Neural progenitor cell (in vitro differentiated cells): ENCODE data around the gene PRDX1. TPM values are rescaled to one million over a fixed set of nuclear protein-coding genes. Genes with fewer than 3 reads are reported as not detected.
"Not testable (repeated sequence)": the region's sequence is repeated elsewhere in the genome, so short reads cannot be mapped to it uniquely, and the experiment has no call there.

Experiments
- DNase-seq: peaks from one replicate; pipeline ENCODE4 v3.0.0-alpha.2; 2016; ENCODE audit warnings: low spot score
- H2AFZ ChIP-seq: fragments of 200-600 bp; sonication (generic); replicated peaks from 2 replicates; pipeline ENCODE4 v1.6.1; 2016; ENCODE audit warnings: antibody characterized with exemption
- H3F3A ChIP-seq: fragments of 200-600 bp; sonication (generic); 2 replicates; pipeline ENCODE4 v1.6.1; 2016; ENCODE audit warnings: antibody characterized with exemption, low read depth
- H3K27ac ChIP-seq: fragments of 200-600 bp; sonication (generic); 2 replicates; pipeline ENCODE4 v1.5.1; 2016; ENCODE audit warnings: mild to moderate bottlenecking
- H3K27me3 ChIP-seq: fragments of 200-600 bp; sonication (generic); 2 replicates; pipeline ENCODE4 v1.6.1; 2016; ENCODE audit warnings: mild to moderate bottlenecking, moderate library complexity
- H3K36me3 ChIP-seq: fragments of 200-600 bp; sonication (generic); 2 replicates; pipeline ENCODE4 v1.5.1; 2016
- H3K4me1 ChIP-seq: fragments of 200-600 bp; sonication (generic); 2 replicates; pipeline ENCODE4 v1.6.1; 2016; ENCODE audit warnings: mixed run types
- H3K4me2 ChIP-seq: fragments of 200-600 bp; sonication (generic); 2 replicates; pipeline ENCODE4 v1.6.1; 2016
- H3K4me3 ChIP-seq: fragments of 200-600 bp; sonication (generic); 2 replicates; pipeline ENCODE4 v1.5.1; 2016
- H3K79me2 ChIP-seq: fragments of 200-600 bp; sonication (generic); 2 replicates; pipeline ENCODE4 v1.6.1; 2016; ENCODE audit warnings: low read depth
- H3K9ac ChIP-seq: fragments of 200-600 bp; sonication (generic); 2 replicates; pipeline ENCODE4 v1.6.1; 2016
- H3K9me3 ChIP-seq: fragments of 200-600 bp; sonication (generic); 2 replicates; pipeline ENCODE4 v1.5.1; 2016; ENCODE audit warnings: low read depth
- H4K20me1 ChIP-seq: fragments of 200-600 bp; sonication (generic); 2 replicates; pipeline ENCODE4 v1.6.1; 2016; ENCODE audit warnings: low read depth
- H3K27ac Mint-ChIP-seq: 3 replicates; pipeline ENCODE4 v1.8.0; 2021; ENCODE audit warnings: mixed read lengths
- H3K27me3 Mint-ChIP-seq: 2 replicates; pipeline ENCODE4 v1.8.0; 2022; ENCODE audit warnings: low read depth, mild to moderate bottlenecking, inconsistent platforms, moderate library complexity, mixed read lengths; ENCODE audit not compliant: insufficient read depth
- H3K36me3 Mint-ChIP-seq: 3 replicates; pipeline ENCODE4 v1.8.0; 2021; ENCODE audit warnings: mixed read lengths
- H3K4me1 Mint-ChIP-seq: 3 replicates; pipeline ENCODE4 v1.8.0; 2021; ENCODE audit warnings: mixed read lengths
- H3K4me3 Mint-ChIP-seq: 3 replicates; pipeline ENCODE4 v1.8.0; 2021; ENCODE audit warnings: mild to moderate bottlenecking, moderate library complexity, mixed read lengths
- H3K9me3 Mint-ChIP-seq: 3 replicates; pipeline ENCODE4 v1.8.0; 2020; ENCODE audit warnings: mixed read lengths
- EZH2 ChIP-seq: fragments of 200-600 bp; sonication (generic); IDR thresholded peaks from 2 replicates; pipeline ENCODE4 v1.6.1; 2017; ENCODE audit warnings: antibody characterized with exemption, mild to moderate bottlenecking, moderate library complexity
- EZH2phosphoT487 ChIP-seq: fragments of 200-600 bp; sonication (generic); IDR thresholded peaks from 2 replicates; pipeline ENCODE4 v1.6.1; 2017; ENCODE audit warnings: antibody characterized with exemption
- total RNA-seq: library from RNA; depleted of rRNA; stranded (reverse); fragments of >200 nt; gene quantifications from 2 replicates; pipeline ENCODE4 v1.2.3, GENCODE V29; 2015; ENCODE audit warnings: low replicate concordance
- TF ChIP-seq, protein P1 (sequence below): fragments of 200-600 bp; sonication (generic); IDR thresholded peaks from 2 replicates; pipeline ENCODE4 v1.5.1; 2017; ENCODE audit warnings: antibody characterized with exemption, mild to moderate bottlenecking

The PRDX1 gene
- total RNA-seq, 1 donor from 2014 or later = 653 TPM

GRCh38 chr1:45522324-45523104 is 830 bp upstream of the PRDX1 start:
- TF ChIP-seq, protein P1, sequence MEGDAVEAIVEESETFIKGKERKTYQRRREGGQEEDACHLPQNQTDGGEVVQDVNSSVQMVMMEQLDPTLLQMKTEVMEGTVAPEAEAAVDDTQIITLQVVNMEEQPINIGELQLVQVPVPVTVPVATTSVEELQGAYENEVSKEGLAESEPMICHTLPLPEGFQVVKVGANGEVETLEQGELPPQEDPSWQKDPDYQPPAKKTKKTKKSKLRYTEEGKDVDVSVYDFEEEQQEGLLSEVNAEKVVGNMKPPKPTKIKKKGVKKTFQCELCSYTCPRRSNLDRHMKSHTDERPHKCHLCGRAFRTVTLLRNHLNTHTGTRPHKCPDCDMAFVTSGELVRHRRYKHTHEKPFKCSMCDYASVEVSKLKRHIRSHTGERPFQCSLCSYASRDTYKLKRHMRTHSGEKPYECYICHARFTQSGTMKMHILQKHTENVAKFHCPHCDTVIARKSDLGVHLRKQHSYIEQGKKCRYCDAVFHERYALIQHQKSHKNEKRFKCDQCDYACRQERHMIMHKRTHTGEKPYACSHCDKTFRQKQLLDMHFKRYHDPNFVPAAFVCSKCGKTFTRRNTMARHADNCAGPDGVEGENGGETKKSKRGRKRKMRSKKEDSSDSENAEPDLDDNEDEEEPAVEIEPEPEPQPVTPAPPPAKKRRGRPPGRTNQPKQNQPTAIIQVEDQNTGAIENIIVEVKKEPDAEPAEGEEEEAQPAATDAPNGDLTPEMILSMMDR = no peak
- TF ChIP-seq EZH2 = no peak
- peak overlapping the region; percentile 88 for H3K27ac Mint-ChIP-seq
- H3K27me3 ChIP-seq = no peaks in the 10 kb centered on the region
- peaks cover 37% of the 10 kb centered on the region for H3K4me1 Mint-ChIP-seq
- peak overlapping the region; percentile 6 for H3K27ac ChIP-seq
- no peaks in the 10 kb centered on the region for H3K9me3 Mint-ChIP-seq
- H3K9me3 ChIP-seq = no peaks in the 10 kb centered on the region
- peaks cover 28% of the 10 kb centered on the region for H3F3A ChIP-seq
- H3K4me1 ChIP-seq = peaks cover 23% of the 10 kb centered on the region
- peak overlapping the region; percentile 89 for H3K4me3 ChIP-seq
- H3K4me2 ChIP-seq = peak overlapping the region; percentile 92
- peaks cover 47% of the 10 kb centered on the region for H3K79me2 ChIP-seq
- no peaks in the 10 kb centered on the region for H3K36me3 Mint-ChIP-seq
- H3K9ac ChIP-seq = no peak overlapping the region
- H4K20me1 ChIP-seq = peaks cover 18% of the 10 kb centered on the region
- DNase-seq = no peak
- peaks cover 3% of the 10 kb centered on the region for H3K27me3 Mint-ChIP-seq
- H3K4me3 Mint-ChIP-seq = peak overlapping the region; percentile 90
- H2AFZ ChIP-seq = peak overlapping the region; percentile 91
- H3K36me3 ChIP-seq = no peaks in the 10 kb centered on the region

DNA sequence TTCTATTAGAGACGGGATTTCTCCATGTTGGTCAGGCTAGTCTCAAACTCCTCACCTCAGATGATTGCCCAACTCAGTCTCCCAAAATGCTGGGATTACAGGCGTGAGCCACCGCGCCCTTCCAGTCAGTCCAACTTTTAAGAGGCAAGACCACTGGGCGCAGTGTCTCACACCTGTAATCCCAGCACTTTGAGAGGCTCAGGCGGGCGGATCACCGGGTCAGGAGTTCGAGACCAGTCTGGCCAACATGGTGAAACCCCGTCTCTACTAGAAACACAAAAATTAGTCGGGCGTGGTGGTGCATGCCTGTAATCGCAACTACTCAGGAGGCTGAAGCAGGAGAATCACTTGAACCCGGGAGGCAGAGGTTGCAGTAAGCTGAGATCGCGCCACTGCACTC is 1.9 kb downstream of the PRDX1 start:
- DNase-seq = not testable (repeated sequence)

GRCh38 chr1:45518910-45519309 is 2.8 kb downstream of the PRDX1 start:
- Mint-ChIP-seq H3K27ac (no peak overlapping the region), H3K4me1 (peaks cover 29% of the 10 kb centered on the region), H3K27me3 (peaks cover 3% of the 10 kb centered on the region), H3K36me3 (peaks cover 14% of the 10 kb centered on the region), H3K4me3 (peak overlapping the region; percentile 90), H3K9me3 (no peaks in the 10 kb centered on the region)
- Histone ChIP-seq H3K79me2 (peaks cover 67% of the 10 kb centered on the region), H2AFZ (no peak overlapping the region), H3K27ac (peak overlapping the region; percentile 2), H3K4me3 (no peak overlapping the region), H3K9me3 (no peaks in the 10 kb centered on the region), H3K4me1 (peaks cover 16% of the 10 kb centered on the region), H3K27me3 (no peaks in the 10 kb centered on the region), H3F3A (peaks cover 25% of the 10 kb centered on the region), H3K36me3 (no peaks in the 10 kb centered on the region), H3K4me2 (peak overlapping the region; percentile 64), H3K9ac (no peak overlapping the region), H4K20me1 (peaks cover 37% of the 10 kb centered on the region)
- DNase-seq = peak; percentile 39
- TF ChIP-seq EZH2phosphoT487 (no peak), EZH2 (no peak)
- TF ChIP-seq, protein P1 = no peak

More for the DNA sequence above, 1.9 kb downstream of the PRDX1 start:
- peaks cover 21% of the 10 kb centered on the region for H3F3A ChIP-seq
- Mint-ChIP-seq H3K4me1 (peaks cover 21% of the 10 kb centered on the region), H3K36me3 (peaks cover 10% of the 10 kb centered on the region), H3K4me3 (peak overlapping the region; percentile 90)
- not testable (repeated sequence) for H3K9me3 Mint-ChIP-seq, H3K9me3 ChIP-seq, H3K27ac Mint-ChIP-seq, H3K27me3 Mint-ChIP-seq, H3K9ac ChIP-seq, H3K27ac ChIP-seq, H3K36me3 ChIP-seq, H2AFZ ChIP-seq, H3K27me3 ChIP-seq
- H3K4me1 ChIP-seq = peaks cover 18% of the 10 kb centered on the region
- H3K79me2 ChIP-seq = peaks cover 64% of the 10 kb centered on the region
- peak overlapping the region; percentile 64 for H3K4me2 ChIP-seq
- peaks cover 34% of the 10 kb centered on the region for H4K20me1 ChIP-seq
- H3K4me3 ChIP-seq = peak overlapping the region; percentile 4

DNA sequence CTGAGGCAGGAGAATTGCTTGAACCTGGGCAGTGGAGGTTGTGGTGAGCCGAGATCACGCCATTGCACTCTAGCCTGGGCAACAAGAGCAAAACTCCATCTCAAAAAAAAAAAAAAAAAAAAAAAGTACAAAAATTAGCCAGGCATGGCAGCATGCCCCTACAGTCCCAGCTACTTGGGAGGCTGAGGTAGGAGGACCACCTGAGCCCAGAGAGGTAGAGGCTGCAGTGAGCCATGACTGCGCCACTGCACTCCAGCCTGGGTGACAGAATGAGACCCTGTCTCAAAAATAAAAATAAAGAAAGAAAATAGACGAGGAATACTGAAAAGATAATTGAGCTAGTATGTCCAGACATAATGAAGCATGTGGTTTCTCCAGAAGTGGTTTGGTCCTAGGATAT is 3.3 kb downstream of the PRDX1 start:
- not testable (repeated sequence) for DNase-seq, H3K9me3 ChIP-seq, H3K27ac Mint-ChIP-seq, H3K27me3 Mint-ChIP-seq, H3K27ac ChIP-seq, H3K9ac ChIP-seq, H3K4me3 Mint-ChIP-seq, H3K9me3 Mint-ChIP-seq, H3K4me2 ChIP-seq, H3K4me3 ChIP-seq, H3K27me3 ChIP-seq, H2AFZ ChIP-seq, H3K36me3 ChIP-seq
- H3F3A ChIP-seq = peaks cover 30% of the 10 kb centered on the region
- Mint-ChIP-seq H3K36me3 (peaks cover 14% of the 10 kb centered on the region), H3K4me1 (peaks cover 35% of the 10 kb centered on the region)
- peaks cover 16% of the 10 kb centered on the region for H3K4me1 ChIP-seq
- peaks cover 67% of the 10 kb centered on the region for H3K79me2 ChIP-seq
- peaks cover 37% of the 10 kb centered on the region for H4K20me1 ChIP-seq
